Colon (tissue), 2 donors: ENCODE measurements around the gene KCNH3.
"Not testable (repeated sequence)": the region's sequence is repeated elsewhere in the genome, so short reads cannot be mapped to it uniquely, and the experiment has no call there.

Experiments used
- FAIRE-seq: peaks from 2 replicates; lab custom pipeline; 2012; peaks lifted over from hg19 to GRCh38; lab: Jason Lieb, UNC
- donor health status: control.
- donor health status: control.

The KCNH3 gene

GRCh38 chr12:49538510-49539403 lies at the start of gene KCNH3:
Gene KCNH3, plus strand, starts transcription at chr12:49539030. Its CDS starts 387 bp downstream, at chr12:49539417.
- no peak for FAIRE-seq

GRCh38 chr12:49489154-49489553 lies 49.7 kb upstream of the KCNH3 start:
- no peak for FAIRE-seq

GRCh38 chr12:49489720-49490119 lies 49.1 kb upstream of the KCNH3 start:
- FAIRE-seq = no peak

- no peak for FAIRE-seq
Observed at GRCh38 chr12:49491823-49492222, 47.0 kb upstream of the KCNH3 start.

- FAIRE-seq = no peak
Observed at GRCh38 chr12:49493900-49494299, 44.9 kb upstream of the KCNH3 start.

- no peak for FAIRE-seq
Observed at GRCh38 chr12:49496417-49497360, 42.1 kb upstream of the KCNH3 start.

- no peak for FAIRE-seq
Observed at GRCh38 chr12:49501895-49502294, 36.9 kb upstream of the KCNH3 start.

GRCh38 chr12:49502590-49502989 lies 36.2 kb upstream of the KCNH3 start:
- no peak for FAIRE-seq

- no peak for FAIRE-seq
Observed at GRCh38 chr12:49503674-49504180, 35.1 kb upstream of the KCNH3 start.

- FAIRE-seq = no peak
Observed at GRCh38 chr12:49505672-49506071, 33.2 kb upstream of the KCNH3 start.

GRCh38 chr12:49507139-49507538 lies 31.7 kb upstream of the KCNH3 start:
- FAIRE-seq = no peak

- FAIRE-seq = not testable (repeated sequence)
Observed at GRCh38 chr12:49509681-49510080, 29.1 kb upstream of the KCNH3 start.

- FAIRE-seq = no peak
Observed at GRCh38 chr12:49511410-49511809, 27.4 kb upstream of the KCNH3 start.

GRCh38 chr12:49512546-49512945 lies 26.3 kb upstream of the KCNH3 start:
- FAIRE-seq = no peak

- FAIRE-seq = no peak
Observed at GRCh38 chr12:49515266-49515665, 23.6 kb upstream of the KCNH3 start.

GRCh38 chr12:49518914-49519573 lies 19.8 kb upstream of the KCNH3 start:
- no peak for FAIRE-seq

- FAIRE-seq = no peak
Observed at GRCh38 chr12:49519574-49519936, 19.3 kb upstream of the KCNH3 start.

GRCh38 chr12:49521389-49521788 lies 17.4 kb upstream of the KCNH3 start:
- no peak for FAIRE-seq

GRCh38 chr12:49524660-49525324 lies 14.0 kb upstream of the KCNH3 start:
- no peak for FAIRE-seq

GRCh38 chr12:49525942-49526341 lies 12.9 kb upstream of the KCNH3 start:
- FAIRE-seq = no peak

- no peak for FAIRE-seq
Observed at GRCh38 chr12:49527361-49528130, 11.3 kb upstream of the KCNH3 start.
